Erythroblast (primary cell): ENCODE results near the gene HOXB4.

ENCODE experiments used
- GATA1 ChIP-seq: IDR thresholded peaks from 2 replicates; pipeline ENCODE4 v1.6.1; 2011; ENCODE audit warnings: low read depth, mild to moderate bottlenecking, control low read depth, low read length, moderate library complexity
- POLR2A ChIP-seq: IDR thresholded peaks from 2 replicates; pipeline ENCODE4 v1.6.1; 2011; ENCODE audit warnings: mild to moderate bottlenecking, low read length

DNA sequence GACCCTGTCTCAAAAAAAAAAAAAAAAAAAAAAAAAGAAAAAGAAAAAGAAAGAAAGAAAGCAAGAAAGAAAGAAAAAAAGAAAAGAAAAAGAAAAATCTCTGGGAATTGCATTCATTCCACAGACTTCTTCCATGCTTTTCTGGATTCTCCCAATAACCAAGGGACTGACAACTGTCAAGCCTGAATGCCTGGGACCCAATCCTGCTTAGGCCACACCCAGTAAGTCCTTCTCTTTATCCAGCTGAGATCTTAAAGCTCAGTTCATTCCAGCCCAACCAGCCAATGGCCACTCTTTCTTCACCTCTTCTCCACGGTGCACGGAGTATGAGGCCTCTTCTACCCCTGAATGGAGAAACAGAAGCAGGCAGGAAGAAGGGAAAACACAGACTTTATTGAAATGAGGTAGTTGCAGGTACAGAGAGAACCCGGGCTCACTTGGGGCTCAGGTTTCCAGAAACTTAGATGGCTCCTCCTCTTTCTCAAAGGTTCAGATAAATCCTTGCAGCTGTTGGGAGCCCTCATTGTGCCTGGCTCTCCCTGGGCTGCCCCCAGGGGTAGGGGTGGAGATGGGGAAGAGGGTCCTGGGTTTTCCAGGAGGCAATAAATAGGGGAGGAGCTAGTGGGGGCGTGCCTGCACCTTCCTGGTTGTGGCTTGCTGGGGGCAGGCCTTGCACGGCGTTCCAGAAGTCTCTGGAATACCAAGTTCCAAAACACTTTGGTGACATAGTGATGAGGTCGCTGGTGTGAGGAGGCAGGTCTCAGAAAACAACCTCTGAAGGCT lies 49.8 kb downstream of the HOXB4 start:
- TF ChIP-seq POLR2A (no peak), GATA1 (no peak)
